ENCODE results near the gene DNAJC5.

DNA sequence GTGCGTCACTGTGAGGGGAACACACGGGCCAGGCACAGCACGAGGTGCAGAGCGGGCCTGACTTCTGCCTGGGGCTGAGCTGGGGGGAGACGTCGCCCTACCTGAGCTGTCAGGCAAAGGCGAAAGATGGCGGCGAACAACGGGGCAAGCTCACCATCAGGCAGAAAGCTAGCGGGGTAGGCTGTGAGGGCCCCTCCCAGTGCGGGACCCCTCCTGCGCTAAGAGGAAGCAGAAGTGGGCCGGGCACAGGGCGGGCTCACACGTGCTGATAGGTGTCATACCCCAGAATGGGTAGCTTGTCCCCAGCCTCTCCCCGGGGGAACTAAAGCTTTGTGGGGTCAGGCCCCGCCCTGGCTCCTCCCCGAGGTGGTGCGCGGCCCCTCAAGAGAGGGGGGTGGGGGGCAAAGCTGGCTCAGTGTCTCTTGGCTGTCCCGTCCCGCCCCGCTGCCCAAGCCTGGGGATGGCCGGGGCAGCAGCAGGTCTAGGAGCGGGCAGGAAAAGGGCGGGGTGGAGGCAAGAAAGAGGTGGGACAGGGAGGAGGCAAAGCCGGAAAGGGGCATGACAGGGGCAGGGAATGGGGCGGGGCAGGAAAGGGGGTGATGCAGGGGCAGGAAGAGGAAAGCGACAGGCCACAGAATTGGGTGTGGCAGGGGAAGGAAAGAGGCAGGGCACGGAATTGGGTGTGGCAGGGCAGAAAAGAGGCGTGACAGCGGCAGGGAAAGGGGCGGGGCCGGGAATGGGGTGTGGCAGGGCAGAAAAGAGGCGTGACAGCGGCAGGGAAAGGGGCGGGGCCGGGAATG is 46.6 kb downstream of the DNAJC5 start:
- TF ChIP-seq PHF8 (IDR thresholded peaks at IDR 0.05; ENCODE audit: borderline replicate concordance, low read length) (no peak), CHD1 (IDR thresholded peaks at IDR 0.05; ENCODE audit: low read length) (no peak), KAT7 (CRISPR knock-in tag; IDR thresholded peaks at IDR 0.05; ENCODE audit: borderline replicate concordance) (no peak), SRF (CRISPR knock-in tag; IDR thresholded peaks at IDR 0.05) (no peak), CHD2 (IDR thresholded peaks at IDR 0.05; ENCODE audit: low read depth, low read length) (no peak), ZFX (CRISPR knock-in tag; IDR thresholded peaks at IDR 0.05) (no peak), ESRRA (IDR thresholded peaks at IDR 0.05; ENCODE audit: borderline replicate concordance, low read depth) (no peak)
